Endothelial cell (in vitro differentiated cells): Measurements from ENCODE around the gene RPP25L. TPM values are rescaled to one million over a fixed set of nuclear protein-coding genes. Genes with fewer than 3 reads are reported as not detected.
A peak's percentile ranks its signal among the peaks of the same experiment; 100 is the strongest.

Experiments used
- DNase-seq: peaks from one replicate; pipeline ENCODE4 v3.0.0; 2021; ENCODE audit warnings: low spot score
- H3K27ac Mint-ChIP-seq: one replicate; pipeline ENCODE4 v1.8.0; 2021; ENCODE audit warnings: mixed read lengths, inconsistent platforms; ENCODE audit not compliant: unreplicated experiment
- H3K27me3 Mint-ChIP-seq: one replicate; pipeline ENCODE4 v1.8.0; 2021; ENCODE audit warnings: mild to moderate bottlenecking, moderate library complexity, mixed read lengths, inconsistent platforms; ENCODE audit not compliant: unreplicated experiment
- H3K36me3 Mint-ChIP-seq: one replicate; pipeline ENCODE4 v1.8.0; 2021; ENCODE audit warnings: mild to moderate bottlenecking, low read depth, mixed read lengths, inconsistent platforms; ENCODE audit not compliant: unreplicated experiment
- H3K4me1 Mint-ChIP-seq: one replicate; pipeline ENCODE4 v1.8.0; 2021; ENCODE audit warnings: mild to moderate bottlenecking, mixed read lengths, inconsistent platforms; ENCODE audit not compliant: unreplicated experiment
- H3K4me3 Mint-ChIP-seq: one replicate; pipeline ENCODE4 v1.8.0; 2021; ENCODE audit warnings: mild to moderate bottlenecking, mixed read lengths, inconsistent platforms; ENCODE audit not compliant: unreplicated experiment
- H3K9me3 Mint-ChIP-seq: one replicate; pipeline ENCODE4 v1.8.0; 2021; ENCODE audit warnings: mixed read lengths, inconsistent platforms; ENCODE audit not compliant: unreplicated experiment
- CTCF ChIP-seq: fragments of 200-600 bp; sonication (generic); IDR thresholded peaks from one replicate; pipeline ENCODE4 v1.5.0; 2021; ENCODE audit warnings: antibody characterized with exemption; ENCODE audit not compliant: unreplicated experiment
- total RNA-seq: library from RNA; stranded (reverse); fragmentation: NEBNext Ultra II Directional; extraction: Animal tissue kit (Norgen Biotek cat#: 25700); gene quantifications from one replicate; pipeline ENCODE4 v1.2.1, GENCODE V29; 2021; ENCODE audit not compliant: unreplicated experiment

The RPP25L gene
- total RNA-seq, 1 donor from 2014 or later, result 12.9 TPM

GRCh38 chr9:34651876-34652601 is 40.1 kb upstream of the RPP25L start, which contains the start of gene IL11RA:
IL11RA (plus strand) TSS chr9:34652185; CDS start chr9:34655218, 3,033 bp downstream.
- H3K27ac Mint-ChIP-seq, result peak within 1 kb of the TSS; percentile 91
- TF ChIP-seq CTCF, result no peak
- H3K27me3 Mint-ChIP-seq, result peaks cover 17% of the 10 kb centered on the region

DNA sequence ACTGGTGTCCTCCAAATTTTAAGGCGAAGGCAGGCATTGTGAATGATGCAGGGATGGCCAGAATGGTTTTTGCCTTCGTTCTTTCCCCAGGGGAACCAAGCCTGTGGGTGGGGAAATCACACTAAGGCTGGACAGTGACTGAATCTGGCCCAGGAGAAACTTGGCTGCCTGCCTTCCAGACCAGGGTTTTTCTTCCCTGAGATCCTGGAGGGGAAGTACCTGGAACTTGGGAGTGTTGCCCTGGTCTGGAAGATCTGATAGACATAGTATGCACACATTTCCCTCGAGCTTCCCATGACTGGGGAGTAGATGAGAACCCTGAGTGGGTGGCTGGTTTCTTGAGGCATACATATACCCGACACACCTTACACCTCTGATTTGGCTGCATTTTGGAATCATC is 39.4 kb upstream of the RPP25L start:
- H3K9me3 Mint-ChIP-seq, result no peaks in the 10 kb centered on the region
- DNase-seq, result no peak
- peak overlapping the region; percentile 87 for H3K4me3 Mint-ChIP-seq
- TF ChIP-seq CTCF, result no peak
- H3K4me1 Mint-ChIP-seq, result peaks cover 36% of the 10 kb centered on the region
- H3K27ac Mint-ChIP-seq, result peak overlapping the region; percentile 91
- peaks cover 11% of the 10 kb centered on the region for H3K36me3 Mint-ChIP-seq
- peaks cover 17% of the 10 kb centered on the region for H3K27me3 Mint-ChIP-seq

More at GRCh38 chr9:34651876-34652601, 40.1 kb upstream of the RPP25L start, which contains the start of gene IL11RA:
- Mint-ChIP-seq H3K36me3 (peaks cover 11% of the 10 kb centered on the region), H3K4me1 (peaks cover 36% of the 10 kb centered on the region), H3K9me3 (no peaks in the 10 kb centered on the region), H3K4me3 (peak within 1 kb of the TSS; percentile 90)
- DNase-seq, result peak; percentile 74

- Mint-ChIP-seq H3K36me3 (peaks cover 11% of the 10 kb centered on the region), H3K27ac (peak overlapping the region; percentile 91), H3K27me3 (peaks cover 17% of the 10 kb centered on the region), H3K9me3 (no peaks in the 10 kb centered on the region), H3K4me3 (peak overlapping the region; percentile 25), H3K4me1 (peaks cover 36% of the 10 kb centered on the region)
- no peak for TF ChIP-seq CTCF
- no peak for DNase-seq
Measured at GRCh38 chr9:34650816-34651215, 38.9 kb upstream of the RPP25L start.

- Mint-ChIP-seq H3K4me3 (peak overlapping the region; percentile 11), H3K36me3 (peaks cover 11% of the 10 kb centered on the region), H3K4me1 (peaks cover 31% of the 10 kb centered on the region)
Measured at GRCh38 chr9:34648673-34649072, 36.8 kb upstream of the RPP25L start.

More at GRCh38 chr9:34648673-34649072, 36.8 kb upstream of the RPP25L start:
- H3K9me3 Mint-ChIP-seq, result no peaks in the 10 kb centered on the region
- TF ChIP-seq CTCF, result no peak
- no peak for DNase-seq
- peaks cover 15% of the 10 kb centered on the region for H3K27me3 Mint-ChIP-seq
- H3K27ac Mint-ChIP-seq, result no peak overlapping the region
